Measurements from ENCODE around the gene COL8A2. TPM values are rescaled to one million over a fixed set of nuclear protein-coding genes. Genes with fewer than 3 reads are reported as not detected.

Gene COL8A2
- total and polyA plus RNA-seq, 2 experiments from 2014 or later, result 0.05 to 0.57 TPM

DNA sequence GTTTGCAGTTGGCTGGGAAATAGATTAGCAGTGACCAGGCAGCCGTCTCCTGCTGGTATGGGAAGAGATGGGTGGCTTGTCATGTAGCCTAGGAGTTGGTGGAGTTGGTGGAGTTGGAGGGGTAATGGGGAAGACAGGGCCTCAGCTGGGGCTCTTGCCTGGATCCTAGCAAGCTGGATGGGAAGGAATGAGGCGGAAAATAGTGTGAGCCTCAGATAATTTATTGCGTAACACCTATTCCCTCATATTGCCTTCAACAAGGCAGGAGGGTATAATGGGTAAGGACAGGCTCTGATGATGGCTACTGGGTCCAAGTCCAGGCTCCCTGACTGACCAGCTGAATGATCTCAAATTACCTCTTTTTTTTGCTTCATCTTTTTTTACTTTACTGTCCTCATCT is 43.5 kb upstream of the COL8A2 start:
- Histone ChIP-seq H3K4me3 (no peak overlapping the region), H3K9me3 (ENCODE audit: low read depth) (no peaks in the 10 kb centered on the region), H3K27ac (no peak overlapping the region), H3K27me3 (no peaks in the 10 kb centered on the region), H3K4me1 (ENCODE audit: low read depth) (peaks cover 11% of the 10 kb centered on the region), H3K36me3 (peaks cover 25% of the 10 kb centered on the region)
- TF ChIP-seq, protein P1, sequence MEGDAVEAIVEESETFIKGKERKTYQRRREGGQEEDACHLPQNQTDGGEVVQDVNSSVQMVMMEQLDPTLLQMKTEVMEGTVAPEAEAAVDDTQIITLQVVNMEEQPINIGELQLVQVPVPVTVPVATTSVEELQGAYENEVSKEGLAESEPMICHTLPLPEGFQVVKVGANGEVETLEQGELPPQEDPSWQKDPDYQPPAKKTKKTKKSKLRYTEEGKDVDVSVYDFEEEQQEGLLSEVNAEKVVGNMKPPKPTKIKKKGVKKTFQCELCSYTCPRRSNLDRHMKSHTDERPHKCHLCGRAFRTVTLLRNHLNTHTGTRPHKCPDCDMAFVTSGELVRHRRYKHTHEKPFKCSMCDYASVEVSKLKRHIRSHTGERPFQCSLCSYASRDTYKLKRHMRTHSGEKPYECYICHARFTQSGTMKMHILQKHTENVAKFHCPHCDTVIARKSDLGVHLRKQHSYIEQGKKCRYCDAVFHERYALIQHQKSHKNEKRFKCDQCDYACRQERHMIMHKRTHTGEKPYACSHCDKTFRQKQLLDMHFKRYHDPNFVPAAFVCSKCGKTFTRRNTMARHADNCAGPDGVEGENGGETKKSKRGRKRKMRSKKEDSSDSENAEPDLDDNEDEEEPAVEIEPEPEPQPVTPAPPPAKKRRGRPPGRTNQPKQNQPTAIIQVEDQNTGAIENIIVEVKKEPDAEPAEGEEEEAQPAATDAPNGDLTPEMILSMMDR (IDR thresholded peaks at IDR 0.05; ENCODE audit: low read depth, low read length), result no peak
- peak in 1 of 2 donors; percentile 70 for DNase-seq (ENCODE audit: low read depth in 1 of 2, low spot score in 1 of 2)

DNA sequence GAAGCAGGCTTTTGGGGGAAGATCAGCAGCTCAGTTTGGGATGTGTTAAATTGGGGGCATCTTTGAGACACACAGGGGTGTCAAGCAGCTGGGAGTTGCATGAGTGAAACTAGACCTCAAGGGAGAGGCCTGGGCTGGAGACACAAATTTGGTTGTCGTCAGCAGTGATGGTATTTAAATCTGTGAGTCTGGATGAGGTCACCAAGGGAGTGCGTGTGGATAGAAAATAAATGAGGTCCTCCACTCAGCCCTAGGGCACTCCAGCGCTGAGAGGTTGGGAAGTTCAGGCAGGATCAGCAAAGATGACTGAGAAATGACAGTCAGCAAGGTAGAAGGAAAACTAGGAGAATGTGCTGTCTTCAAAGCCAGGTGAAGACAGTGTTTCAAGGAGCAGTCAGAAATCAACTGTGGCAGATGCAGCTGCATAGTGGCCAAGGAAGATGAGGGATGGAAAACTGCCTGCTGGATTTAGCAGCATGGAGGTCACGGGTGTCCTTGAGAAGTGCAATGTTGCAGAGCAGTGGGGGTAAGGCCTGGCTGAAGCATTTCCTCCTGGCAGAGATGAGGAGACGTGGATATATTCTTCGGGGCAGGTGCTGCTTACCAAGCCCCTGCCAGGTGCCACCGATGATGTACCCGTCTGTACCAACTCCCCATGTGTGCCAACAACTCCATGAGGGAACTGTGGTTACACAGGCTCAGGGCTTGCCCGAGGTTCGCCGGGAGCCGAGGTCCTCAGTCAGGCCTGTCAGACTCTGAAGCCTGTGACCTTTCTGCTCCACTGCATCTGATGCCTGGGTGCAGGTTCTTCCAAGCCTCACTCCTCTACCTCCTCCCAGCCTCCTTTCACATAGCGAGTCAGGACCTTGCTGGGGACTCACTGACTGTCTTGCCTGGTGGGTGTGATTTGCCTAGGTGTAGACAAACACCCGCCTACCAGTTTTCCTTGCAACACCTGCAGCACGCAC is 42.2 kb upstream of the COL8A2 start:
- Histone ChIP-seq H3K4me1 (ENCODE audit: low read depth) (peaks cover 20% of the 10 kb centered on the region), H3K27ac (no peak overlapping the region), H3K9me3 (ENCODE audit: low read depth) (no peaks in the 10 kb centered on the region), H3K36me3 (peaks cover 12% of the 10 kb centered on the region), H3K4me3 (no peak overlapping the region), H3K27me3 (no peaks in the 10 kb centered on the region)
- TF ChIP-seq, protein P1 (IDR thresholded peaks at IDR 0.05; ENCODE audit: low read depth, low read length), result no peak
- DNase-seq (ENCODE audit: low read depth in 1 of 2, low spot score in 1 of 2), result no peak

DNA sequence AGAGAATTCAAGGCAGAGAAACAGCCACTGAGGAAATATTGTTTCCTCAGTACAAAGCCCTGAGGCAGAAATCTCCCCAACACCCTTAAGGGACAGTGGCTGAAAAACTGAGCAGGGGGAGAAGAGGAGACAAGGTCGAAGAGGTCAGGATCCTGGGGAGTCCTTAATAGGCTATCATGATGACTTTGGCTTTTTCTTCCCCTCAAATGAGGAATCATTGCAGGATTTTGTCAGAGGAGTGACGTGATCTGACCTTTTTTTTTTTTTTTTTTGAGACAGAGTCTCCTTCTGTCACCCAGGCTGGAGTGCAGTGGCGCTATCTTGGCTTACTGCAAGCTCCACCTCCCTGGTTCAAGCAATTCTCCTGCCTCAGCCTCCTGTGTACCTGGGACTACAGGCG is 41.1 kb upstream of the COL8A2 start:
- H3K4me3 ChIP-seq, result no peak overlapping the region
- TF ChIP-seq, protein P1 (IDR thresholded peaks at IDR 0.05; ENCODE audit: low read depth, low read length), result no peak
- H3K27me3 ChIP-seq, result no peaks in the 10 kb centered on the region
- DNase-seq (ENCODE audit: low read depth in 1 of 2, low spot score in 1 of 2), result no peak
- peaks cover 31% of the 10 kb centered on the region for H3K4me1 ChIP-seq (ENCODE audit: low read depth)
- H3K36me3 ChIP-seq, result peaks cover 3% of the 10 kb centered on the region
- H3K9me3 ChIP-seq (ENCODE audit: low read depth), result no peaks in the 10 kb centered on the region
- H3K27ac ChIP-seq, result peak overlapping the region; percentile 75

DNA sequence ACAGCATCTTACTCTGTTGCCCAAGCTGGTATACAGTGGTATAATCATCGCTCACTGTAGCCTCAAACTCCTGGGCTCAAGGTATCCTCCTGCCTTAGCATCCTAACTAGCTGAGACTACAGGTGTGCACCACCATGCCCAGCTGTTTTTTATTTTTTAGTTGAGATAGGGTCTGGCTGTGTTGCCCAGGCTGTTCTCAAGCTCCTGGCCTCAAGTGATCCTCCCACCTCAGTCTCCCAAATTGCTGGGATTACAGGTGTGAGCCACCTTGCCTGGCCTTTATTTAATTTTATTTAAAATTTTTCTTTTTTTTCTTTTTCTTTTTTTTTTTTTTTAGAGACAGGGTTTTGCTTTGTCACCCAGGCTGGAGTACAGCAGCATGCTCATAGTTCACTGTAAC is 40.1 kb upstream of the COL8A2 start:
- Histone ChIP-seq H3K27ac (no peak overlapping the region), H3K9me3 (ENCODE audit: low read depth) (no peaks in the 10 kb centered on the region), H3K27me3 (no peaks in the 10 kb centered on the region), H3K36me3 (no peaks in the 10 kb centered on the region), H3K4me1 (ENCODE audit: low read depth) (peaks cover 37% of the 10 kb centered on the region), H3K4me3 (no peak overlapping the region)
- DNase-seq (ENCODE audit: low read depth in 1 of 2, low spot score in 1 of 2), result no peak
- TF ChIP-seq, protein P1 (IDR thresholded peaks at IDR 0.05; ENCODE audit: low read depth, low read length), result no peak

DNA sequence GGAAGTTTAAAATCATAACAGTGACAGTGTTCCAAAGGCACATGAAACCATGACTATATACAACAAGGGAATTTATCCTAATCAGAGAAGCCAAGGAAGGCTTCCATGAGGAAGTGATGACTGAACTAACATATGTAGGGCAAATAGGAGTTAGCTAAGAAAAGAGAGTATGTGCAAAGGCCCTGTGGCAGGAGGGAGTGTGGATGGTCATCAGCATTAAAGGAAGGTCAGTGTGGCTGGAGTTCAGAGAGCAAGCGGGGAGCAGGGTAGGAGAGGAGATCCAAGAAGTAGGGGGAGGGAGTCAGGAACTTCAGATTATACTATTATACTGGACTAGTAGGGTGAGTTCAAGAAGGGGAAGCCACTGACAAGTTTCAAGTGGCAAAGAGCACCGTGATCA is 39.3 kb upstream of the COL8A2 start:
- H3K27ac ChIP-seq, result no peak overlapping the region
- DNase-seq (ENCODE audit: low read depth in 1 of 2, low spot score in 1 of 2), result no peak
- H3K36me3 ChIP-seq, result no peaks in the 10 kb centered on the region
- TF ChIP-seq, protein P1 (IDR thresholded peaks at IDR 0.05; ENCODE audit: low read depth, low read length), result no peak
- no peaks in the 10 kb centered on the region for H3K27me3 ChIP-seq
- peaks cover 37% of the 10 kb centered on the region for H3K4me1 ChIP-seq (ENCODE audit: low read depth)
- H3K9me3 ChIP-seq (ENCODE audit: low read depth), result no peaks in the 10 kb centered on the region
- H3K4me3 ChIP-seq, result no peak overlapping the region

Measured in cardiac muscle cell (in vitro differentiated cells and primary cell).